H1 (cell line): ENCODE data around the gene IL1A.

Experiments used
- CTCF ChIP-seq, 3 experiments: IDR thresholded peaks; 1 replicate in 2 of 3; 2 replicates in 1 of 3; pipeline versions ENCODE4 v1.5.1 to v1.6.1; 2011; ENCODE audit warnings: low read length in 3 of 3, mild to moderate bottlenecking in 3 of 3, inconsistent platforms in 2 of 3, low read depth in 1 of 3, moderate library complexity in 1 of 3; ENCODE audit not compliant: insufficient read depth in 1 of 3; ENCODE audit errors: control extremely low read depth in 1 of 3
- GABPA ChIP-seq: IDR thresholded peaks from 2 replicates; pipeline ENCODE4 v1.6.1; 2011; ENCODE audit warnings: mild to moderate bottlenecking, low read length, moderate library complexity, borderline replicate concordance; ENCODE audit not compliant: insufficient read depth
- RAD21 ChIP-seq, 2 experiments: IDR thresholded peaks in 1 of 2; conservative IDR thresholded peaks in 1 of 2; 2 replicates each; pipeline ENCODE4 v1.6.1; 2011; ENCODE audit warnings: low read depth in 2 of 2, low read length in 2 of 2, improper control_type of control experiment in 1 of 2, inconsistent platforms in 1 of 2, mild to moderate bottlenecking in 1 of 2, moderate library complexity in 1 of 2
- SP2 ChIP-seq: IDR thresholded peaks from 2 replicates; pipeline ENCODE4 v1.6.1; 2012; ENCODE audit warnings: mild to moderate bottlenecking, low read length, inconsistent platforms

DNA sequence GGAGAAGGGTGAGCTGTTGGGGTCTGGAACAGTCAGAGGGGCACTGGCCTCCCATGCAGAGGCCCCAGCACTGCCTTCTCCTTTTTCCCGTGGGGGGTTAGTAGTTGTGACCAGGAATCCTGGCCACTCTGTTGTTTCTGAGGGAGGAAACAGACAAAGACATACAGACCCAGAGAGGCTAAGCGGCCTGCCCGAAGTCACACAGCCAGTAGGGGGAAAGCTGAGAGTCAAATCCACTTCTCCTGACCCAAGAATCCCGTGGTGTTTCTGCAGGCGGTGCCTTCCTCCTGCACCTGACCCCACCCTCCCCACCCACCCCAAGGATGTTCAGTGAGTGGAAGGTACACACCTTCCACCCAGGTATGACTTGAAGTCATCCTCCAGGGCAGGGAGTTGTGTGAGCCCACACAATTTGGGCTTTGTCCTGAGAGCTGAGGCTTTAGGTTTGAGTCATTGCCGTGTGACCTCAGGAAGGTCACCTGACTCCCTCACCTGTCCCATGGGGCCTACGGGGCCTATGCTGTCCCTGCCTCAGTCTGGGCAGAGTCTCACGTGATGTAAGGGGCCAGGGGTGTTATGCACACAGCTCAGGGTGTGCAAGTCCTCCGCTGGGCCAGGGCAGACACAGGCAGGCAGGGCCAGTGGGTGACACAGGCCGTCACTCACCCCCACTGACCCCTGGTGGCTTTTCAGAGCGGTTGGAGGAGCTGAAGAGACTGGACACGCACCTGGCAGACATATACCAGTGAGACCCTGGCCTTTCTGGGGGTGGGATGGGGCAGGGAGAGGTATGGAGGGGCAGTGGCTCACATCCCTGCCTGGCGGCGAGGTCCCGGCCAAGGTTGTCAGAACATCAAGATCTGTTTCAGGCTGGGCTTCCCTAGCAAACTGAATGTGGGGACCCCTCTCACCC, 58.5 kb downstream of the IL1A start:
- TF ChIP-seq RAD21 (IDR thresholded peaks at IDR 0.05 in 1 of 2, conservative IDR thresholded peaks at IDR 0.05 in 1 of 2; ENCODE audit: low read depth in 2 of 2, low read length in 2 of 2), result no peak
- TF ChIP-seq GABPA, result no peak
- no peak for TF ChIP-seq SP2
- no peak for TF ChIP-seq CTCF (IDR thresholded peaks at IDR 0.05; ENCODE audit: control extremely low read depth in 1 of 3, insufficient read depth in 1 of 3, low read depth in 1 of 3, low read length in 3 of 3)
